GM19467 (cell line): ENCODE data around the gene GTSE1.
A peak's percentile ranks its signal among the peaks of the same experiment; 100 is the strongest.

Experiments
- ATAC-seq: cut with Tn5 transposase; IDR thresholded peaks from one replicate; pipeline ENCODE4 v1.9.1; 2021; ENCODE audit warnings: mild to moderate bottlenecking, moderate library complexity; ENCODE audit not compliant: unreplicated experiment

The GTSE1 gene

GRCh38 chr22:46323162-46323561, 26.5 kb downstream of the GTSE1 start:
- no peak for ATAC-seq

GRCh38 chr22:46326066-46326680, 29.5 kb downstream of the GTSE1 start:
- ATAC-seq: no peak

DNA sequence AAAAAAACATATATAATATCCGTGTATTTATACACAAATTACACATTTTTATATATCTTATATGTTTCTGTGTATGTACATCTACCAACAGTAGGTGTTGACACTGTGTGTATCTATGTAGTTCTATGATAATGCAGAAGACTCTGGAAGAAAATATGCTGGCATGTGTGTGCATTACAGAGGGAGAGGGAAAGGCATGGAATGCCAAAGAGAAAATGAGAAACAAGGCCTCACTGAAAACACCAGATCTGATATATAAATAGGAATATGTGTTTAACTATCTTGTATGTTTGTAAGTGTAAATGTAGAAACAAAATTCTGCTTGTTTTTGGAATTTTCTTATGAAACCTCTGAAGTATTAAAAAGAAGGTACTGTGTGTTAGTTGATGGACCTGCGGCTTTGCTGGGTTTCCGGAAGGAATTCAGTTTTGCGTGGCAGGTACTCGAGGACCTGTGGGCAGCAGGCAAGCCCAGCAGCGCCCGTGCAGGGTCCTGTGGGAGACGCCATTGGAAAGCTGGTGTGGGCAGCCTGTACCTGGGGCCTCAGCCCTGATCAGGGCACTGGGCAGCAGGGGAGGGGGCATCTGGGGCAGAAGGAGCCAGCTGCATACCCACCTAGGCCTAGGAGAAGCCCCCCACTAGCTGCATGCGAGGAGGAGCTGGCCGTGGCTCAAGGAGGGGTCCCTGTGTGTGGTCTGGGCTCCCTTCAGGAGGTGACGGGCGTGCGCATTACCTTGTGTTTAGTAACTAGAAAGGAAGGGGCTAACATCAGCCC, 31.2 kb downstream of the GTSE1 start:
- no peak for ATAC-seq

GRCh38 chr22:46328797-46329196, 32.1 kb downstream of the GTSE1 start:
- ATAC-seq: no peak

DNA sequence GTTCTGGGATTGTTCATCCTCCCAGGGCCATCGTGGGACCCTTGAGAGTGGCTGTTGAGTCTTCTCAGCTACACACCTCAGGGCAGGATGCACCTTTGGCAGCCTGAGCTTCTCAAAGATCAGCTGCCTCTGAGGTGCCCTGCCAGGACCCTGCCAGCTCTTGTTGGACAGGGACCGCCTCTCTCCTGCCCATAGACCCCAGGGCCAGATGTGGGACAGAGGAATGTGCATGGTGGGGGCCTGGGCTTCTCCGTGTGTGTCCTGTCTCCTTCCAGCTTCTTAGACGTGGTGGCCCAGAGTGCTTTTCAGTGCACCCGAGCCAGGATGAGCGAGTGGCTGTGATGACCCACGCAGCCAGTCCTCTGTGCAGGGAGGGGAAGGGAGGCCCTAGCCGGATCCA, 32.9 kb downstream of the GTSE1 start:
- no peak for ATAC-seq

DNA sequence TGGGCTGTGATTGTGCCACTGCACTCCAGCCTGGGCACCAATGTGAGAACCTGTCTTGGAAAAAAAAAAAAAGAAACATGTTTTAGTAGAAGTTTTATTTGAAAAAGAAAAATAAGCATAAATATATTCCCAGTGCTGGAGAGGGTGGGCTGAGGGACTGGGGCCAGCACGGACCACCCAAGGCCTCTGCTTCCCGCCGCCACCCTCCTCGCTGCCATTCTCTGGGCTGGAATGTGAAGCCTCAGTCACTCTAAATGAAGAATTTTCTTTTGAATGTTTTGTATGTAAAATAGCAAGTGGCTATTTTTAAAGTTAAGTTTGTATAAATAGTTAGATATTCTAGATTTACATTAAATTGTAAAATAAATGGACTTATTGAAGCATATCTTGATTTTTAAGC, 33.8 kb downstream of the GTSE1 start:
- no peak for ATAC-seq

DNA sequence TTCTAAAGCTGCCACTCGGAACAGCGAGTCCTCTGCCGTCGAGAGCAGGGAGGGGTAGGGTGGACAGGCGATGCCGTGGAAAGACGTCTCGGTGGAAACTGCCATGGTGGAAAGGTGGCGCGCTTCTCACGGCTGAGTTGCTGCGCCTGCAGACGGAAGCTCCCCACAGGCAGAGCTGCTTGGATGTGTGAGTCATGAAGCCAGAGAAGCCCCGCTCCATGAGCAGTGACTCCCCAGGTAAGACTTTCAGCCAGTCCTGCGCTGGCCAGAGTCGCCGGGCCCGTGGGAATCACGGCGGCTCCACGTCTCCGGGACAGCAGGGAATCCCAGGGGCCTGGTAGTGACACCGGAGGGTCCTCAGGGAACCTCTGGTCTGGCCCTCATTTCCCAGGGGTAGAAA, 34.8 kb downstream of the GTSE1 start:
- ATAC-seq: no peak

DNA sequence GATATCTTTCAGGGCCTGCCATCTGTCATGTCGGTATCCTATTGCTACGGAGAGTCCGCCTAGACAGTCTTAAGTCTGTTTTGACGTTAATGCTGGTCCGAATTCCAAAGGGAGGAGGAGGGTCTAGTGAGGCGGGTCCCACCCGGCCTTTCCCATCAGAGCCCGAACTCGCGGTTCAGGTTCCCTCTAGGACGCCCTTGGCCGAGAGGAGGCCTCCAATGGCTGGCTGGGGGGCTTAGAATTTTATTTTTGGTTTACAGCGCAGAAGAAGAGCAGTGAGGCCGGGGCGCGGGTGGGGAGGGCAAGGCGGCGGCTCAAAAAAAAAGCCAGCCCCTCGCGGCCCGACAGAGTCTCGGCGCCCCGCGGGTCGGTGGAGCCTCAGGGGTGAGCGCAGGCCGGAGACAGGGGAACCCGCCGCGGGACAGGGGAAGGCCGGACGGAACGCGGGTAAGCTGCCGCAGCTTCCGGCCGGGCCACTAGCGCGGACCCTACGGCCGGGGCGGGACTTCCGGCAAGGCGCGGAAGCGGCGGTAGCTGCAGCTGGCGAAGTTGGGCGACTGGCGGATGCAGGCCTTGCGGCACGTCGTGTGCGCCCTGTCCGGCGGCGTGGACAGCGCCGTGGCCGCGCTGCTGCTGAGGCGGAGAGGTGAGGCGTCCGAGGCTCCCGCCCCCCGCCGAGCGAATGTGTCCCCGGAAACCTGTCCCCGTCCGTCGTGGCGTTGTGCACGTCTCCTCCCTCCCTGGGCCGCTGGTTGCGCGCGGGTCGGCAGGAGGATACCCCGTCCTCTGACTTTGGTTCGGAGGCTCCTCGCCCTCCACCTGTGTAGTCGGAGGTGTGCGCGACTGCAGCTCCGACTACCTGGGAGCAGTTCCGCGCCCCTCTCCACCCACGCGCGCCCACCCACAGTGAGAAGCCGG, 38.8 kb downstream of the GTSE1 start, which contains the start of gene TRMU:
Gene TRMU, plus strand, starts transcription at position 514 of the 918 bp plus-strand sequence. Its CDS starts 51 bp downstream, at position 565.
- peak; percentile 79 for ATAC-seq

DNA sequence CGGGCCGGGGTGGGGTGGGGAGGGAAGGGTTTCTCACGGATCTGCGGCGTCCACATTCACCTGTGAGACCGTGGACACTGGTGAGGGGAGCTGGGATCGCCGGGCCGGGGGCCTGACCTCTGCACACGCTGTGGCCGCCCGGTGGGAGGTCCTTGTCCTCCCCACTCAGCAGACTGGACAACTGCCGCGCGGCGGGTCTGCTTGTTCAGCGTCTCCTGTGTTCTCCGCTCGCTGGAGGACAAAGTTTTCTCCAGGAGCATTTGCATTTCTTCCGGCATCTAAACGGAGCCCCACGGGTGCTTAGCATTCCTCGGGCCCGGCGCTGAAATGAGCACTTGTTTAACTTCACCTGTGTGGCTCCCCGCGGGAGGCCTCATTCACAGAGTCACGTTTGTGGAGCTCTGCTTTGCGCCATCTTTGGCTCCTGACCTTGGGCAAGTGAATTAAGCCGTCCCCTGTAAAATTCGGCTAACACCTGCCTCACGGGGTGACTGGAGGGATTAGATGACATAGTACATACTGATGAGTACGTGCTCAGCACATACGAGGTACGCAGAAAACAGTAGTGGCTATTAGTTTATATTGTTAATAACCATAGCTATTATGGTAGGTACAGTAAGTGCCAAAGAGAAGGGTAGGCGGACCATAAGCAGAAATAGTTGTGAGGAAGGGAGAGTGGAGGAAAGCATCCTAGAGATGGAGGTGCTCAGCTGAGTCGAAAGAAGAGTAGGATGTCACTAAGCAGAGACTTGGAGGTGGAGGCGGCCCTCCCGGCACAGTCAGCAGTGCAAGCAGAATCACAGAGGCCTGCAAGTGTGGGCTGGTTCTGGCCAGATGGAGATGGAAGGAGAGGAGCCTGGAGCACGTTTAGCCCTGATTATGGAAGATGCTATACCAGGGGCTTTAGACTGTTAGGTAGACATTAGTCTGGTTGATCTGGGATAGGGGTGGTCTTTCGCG, 39.7 kb downstream of the GTSE1 start:
- ATAC-seq: no peak

DNA sequence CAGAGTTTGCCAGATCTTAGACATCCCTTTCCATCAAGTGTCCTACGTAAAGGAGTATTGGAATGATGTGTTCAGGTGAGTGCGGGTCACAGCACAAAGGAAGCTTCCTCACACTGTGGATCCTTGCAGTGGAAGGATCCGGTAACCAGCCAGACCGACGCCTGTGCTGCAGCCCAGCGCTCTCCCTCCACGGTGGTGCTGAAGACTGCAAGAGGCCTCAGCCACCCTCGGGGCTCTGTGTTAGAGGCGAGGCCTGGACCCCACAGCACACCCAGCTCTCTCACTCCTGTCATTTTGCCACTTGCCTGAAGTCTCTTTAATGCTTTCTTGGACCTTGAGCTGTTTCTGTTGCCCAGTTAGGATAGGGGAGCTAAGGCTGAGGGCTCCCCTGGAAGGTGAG, 41.2 kb downstream of the GTSE1 start:
- no peak for ATAC-seq

DNA sequence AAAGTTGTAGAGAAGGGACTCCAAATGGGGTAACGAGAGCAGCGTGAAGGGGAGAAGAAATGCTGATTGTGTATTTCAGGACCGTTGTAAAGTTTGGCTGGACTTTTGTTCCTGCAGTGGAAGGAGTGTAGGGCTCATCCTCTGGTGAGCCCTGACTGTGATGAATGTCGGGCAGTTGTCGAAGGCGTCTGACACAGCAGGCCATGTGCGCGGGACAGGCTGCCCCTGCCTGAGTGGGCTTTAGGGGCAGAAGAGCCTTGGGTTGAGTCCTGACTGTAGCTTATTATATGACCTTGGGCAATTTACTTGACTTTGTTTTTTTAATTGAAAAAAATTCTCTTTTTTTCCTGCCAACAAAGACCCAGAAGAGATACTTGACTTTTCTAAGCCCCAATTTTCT, 42.0 kb downstream of the GTSE1 start:
- ATAC-seq: no peak

- no peak for ATAC-seq
Measured at GRCh38 chr22:46339956-46340355, 43.3 kb downstream of the GTSE1 start.

GRCh38 chr22:46340676-46341075, 44.0 kb downstream of the GTSE1 start:
- ATAC-seq: no peak

DNA sequence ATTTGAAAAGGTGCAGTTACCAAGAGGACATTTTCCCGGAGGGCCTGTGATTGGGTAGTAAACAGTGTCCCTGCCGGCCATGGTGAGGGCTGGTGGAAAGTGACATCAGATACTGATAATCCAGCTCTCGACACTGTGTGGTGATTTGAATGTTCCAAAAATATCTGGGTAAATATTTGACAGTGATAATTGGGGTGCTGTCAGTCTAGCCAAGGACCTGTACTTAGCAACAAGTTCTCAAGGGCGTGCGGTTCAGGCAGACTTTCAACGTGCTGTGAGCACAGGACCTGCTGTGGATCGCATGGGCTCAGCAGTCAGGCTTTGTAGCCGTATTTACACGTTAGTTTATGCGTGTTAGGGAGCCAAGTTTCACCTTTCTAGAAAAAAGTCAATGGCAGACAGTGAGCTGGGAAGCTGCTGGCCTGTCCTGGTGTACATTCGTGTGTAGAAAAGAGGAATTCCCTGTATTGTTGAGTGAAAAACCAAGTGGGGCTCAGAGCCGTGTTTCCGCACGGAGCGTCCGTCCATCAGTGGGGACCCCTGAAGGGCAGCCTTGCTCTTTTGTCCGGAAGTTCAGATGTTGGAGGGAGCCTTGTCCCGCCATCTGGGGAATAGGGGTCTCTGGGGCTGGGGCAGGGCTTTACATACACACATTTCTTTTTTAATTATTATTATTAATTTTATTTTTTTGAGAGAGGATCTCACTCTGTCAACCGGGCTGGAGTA, 50.2 kb downstream of the GTSE1 start:
- no peak for ATAC-seq

GRCh38 chr22:46347646-46348045, 51.0 kb downstream of the GTSE1 start:
- no peak for ATAC-seq

DNA sequence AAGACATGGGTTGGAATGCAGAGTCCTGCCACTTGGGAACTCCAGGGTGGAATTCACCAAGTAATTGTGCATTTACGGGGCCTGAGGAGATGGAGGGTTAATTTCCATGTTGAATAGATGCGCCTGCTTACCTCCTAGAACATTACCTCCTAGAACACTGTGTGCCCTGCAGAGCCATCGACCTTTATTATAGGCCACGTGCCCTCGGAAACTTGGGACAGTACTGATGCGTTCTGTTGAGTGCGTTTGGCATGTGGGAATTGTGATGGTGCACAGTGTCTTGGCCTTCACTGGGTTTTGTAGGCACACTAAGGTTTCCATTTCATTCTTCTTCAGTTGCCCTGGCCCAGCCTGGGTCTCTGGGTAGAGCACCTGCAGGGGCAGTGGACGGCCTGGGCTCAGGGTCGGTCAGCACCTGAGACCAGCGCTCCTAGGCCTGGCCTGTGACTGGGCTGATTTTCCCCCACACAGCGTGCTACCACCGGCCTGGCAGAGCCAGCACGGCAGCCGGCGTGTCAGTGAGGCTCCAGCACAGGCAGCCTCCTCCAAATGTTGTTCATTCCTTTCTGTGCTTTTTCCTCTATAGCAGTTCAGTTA, 51.5 kb downstream of the GTSE1 start:
- ATAC-seq: no peak

- no peak for ATAC-seq
Measured at GRCh38 chr22:46349238-46349637, 52.6 kb downstream of the GTSE1 start.

DNA sequence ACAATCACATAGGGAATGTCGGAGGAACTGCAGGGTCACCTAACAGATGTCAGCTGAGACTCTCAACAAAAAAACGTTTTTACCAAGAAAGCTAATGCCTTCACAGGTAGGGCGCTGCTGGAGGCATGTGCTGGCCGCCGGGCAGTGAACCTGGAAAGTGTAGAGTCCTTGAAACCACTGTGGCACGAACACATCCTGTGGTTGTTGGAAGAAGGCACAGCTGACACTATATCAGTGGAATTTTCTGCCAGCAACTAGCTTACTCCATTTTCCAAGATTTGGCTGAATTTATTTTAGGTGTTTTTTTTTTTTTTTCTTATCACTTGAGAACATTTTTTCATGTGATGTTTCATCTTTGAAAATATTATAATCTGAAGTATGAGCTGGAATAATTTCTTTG, 53.0 kb downstream of the GTSE1 start:
- ATAC-seq: no peak

GRCh38 chr22:46350121-46350520, 53.5 kb downstream of the GTSE1 start:
- no peak for ATAC-seq
